ENCODE measurements around the gene GCK.

GCK gene

DNA sequence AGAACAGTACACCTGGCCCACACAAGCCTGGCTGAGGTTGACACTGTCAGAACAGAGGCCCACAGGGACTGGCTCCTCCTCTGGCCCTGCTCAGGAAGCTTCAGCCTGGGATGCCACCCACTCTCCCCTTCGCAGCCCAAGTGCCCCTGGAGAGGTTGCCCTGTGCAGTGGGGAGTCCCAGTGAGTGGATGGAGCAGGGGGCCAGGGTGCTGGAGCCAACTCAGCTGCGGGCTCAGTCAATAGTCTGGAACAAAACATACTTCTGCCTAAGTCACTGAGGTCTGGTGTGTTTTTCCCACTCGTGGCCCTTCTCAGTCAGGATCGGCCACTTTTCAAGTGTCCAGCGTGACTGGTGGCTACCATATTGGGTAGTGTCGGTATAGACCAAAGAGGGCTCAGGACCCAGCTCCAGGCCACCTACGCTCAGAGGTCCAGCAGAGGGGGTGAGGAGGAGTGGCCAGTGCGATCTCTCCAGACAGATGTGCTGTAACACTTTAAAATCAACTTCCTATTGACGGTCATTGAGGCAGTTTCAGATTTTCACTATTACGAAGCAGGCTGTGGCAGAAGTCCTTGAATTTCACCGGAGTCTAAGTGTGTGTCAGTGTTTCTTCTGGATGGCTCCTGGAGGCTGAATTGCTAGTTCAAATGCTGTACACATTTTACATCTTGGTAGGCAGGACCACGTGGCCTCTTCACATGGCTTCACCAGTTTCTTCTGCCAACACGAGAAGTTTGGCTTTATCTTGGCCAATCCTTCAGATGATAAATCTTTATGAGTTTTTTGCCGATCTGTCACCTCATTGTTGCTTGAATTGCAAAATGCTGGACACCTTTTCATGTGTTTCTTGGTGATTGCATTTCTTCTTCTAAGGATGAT, 994 bp upstream of the GCK start:
- Histone ChIP-seq H3K36me3 (no peaks in the 10 kb centered on the region), H3K4me1 (no peaks in the 10 kb centered on the region; the same call in 1 of the 2 replicates), H3K27me3 (no peaks in the 10 kb centered on the region), H3K4me3 (ENCODE audit: low read depth, low read length) (no peak overlapping the region), H3K9me3 (no peaks in the 10 kb centered on the region)
- no peak for TF ChIP-seq CTCF (IDR thresholded peaks at IDR 0.05; ENCODE audit: low read depth, low read length)
- no peak for DNase-seq

GRCh38 chr7:44188480-44189225, 586 bp downstream of the GCK start:
- Histone ChIP-seq H3K9me3 (no peaks in the 10 kb centered on the region), H3K4me3 (ENCODE audit: low read depth, low read length) (no peak overlapping the region), H3K27me3 (no peaks in the 10 kb centered on the region), H3K36me3 (no peaks in the 10 kb centered on the region), H3K4me1 (no peaks in the 10 kb centered on the region; the same call in 1 of the 2 replicates)
- no peak for DNase-seq
- TF ChIP-seq CTCF (IDR thresholded peaks at IDR 0.05; ENCODE audit: low read depth, low read length): no peak

- Histone ChIP-seq H3K4me3 (ENCODE audit: low read depth, low read length) (no peak overlapping the region), H3K27me3 (no peaks in the 10 kb centered on the region), H3K9me3 (no peaks in the 10 kb centered on the region), H3K36me3 (no peaks in the 10 kb centered on the region), H3K4me1 (no peaks in the 10 kb centered on the region)
- no peak for TF ChIP-seq CTCF (IDR thresholded peaks at IDR 0.05; ENCODE audit: low read depth, low read length)
- no peak for DNase-seq
These were observed 1.4 kb downstream of the GCK start for GRCh38 chr7:44187636-44188416.

- H3K27me3 ChIP-seq: no peaks in the 10 kb centered on the region
- no peaks in the 10 kb centered on the region for H3K9me3 ChIP-seq
- TF ChIP-seq CTCF (IDR thresholded peaks at IDR 0.05; ENCODE audit: low read depth, low read length): no peak
- no peak for DNase-seq
- H3K4me3 ChIP-seq (ENCODE audit: low read depth, low read length): no peak overlapping the region
- no peaks in the 10 kb centered on the region for H3K4me1 ChIP-seq
- H3K36me3 ChIP-seq: no peaks in the 10 kb centered on the region
These were observed 2.5 kb downstream of the GCK start for GRCh38 chr7:44186736-44187135.

- no peaks in the 10 kb centered on the region for H3K36me3 ChIP-seq
- no peak overlapping the region for H3K4me3 ChIP-seq (ENCODE audit: low read depth, low read length)
- no peak for TF ChIP-seq CTCF (IDR thresholded peaks at IDR 0.05; ENCODE audit: low read depth, low read length)
- H3K27me3 ChIP-seq: no peaks in the 10 kb centered on the region
- no peaks in the 10 kb centered on the region for H3K4me1 ChIP-seq
- DNase-seq: no peak
- H3K9me3 ChIP-seq: no peaks in the 10 kb centered on the region
These were observed 3.5 kb downstream of the GCK start for GRCh38 chr7:44185729-44186128.

Measured in BE2C (cell line).